ENCODE results near the gene MPZ.

MPZ gene

GRCh38 chr1:161300478-161300877, 9.3 kb downstream of the MPZ start:
- H3K36me3 ChIP-seq (ENCODE audit: control insufficient read depth in 2 of 2, insufficient read depth in 2 of 2, low read length in 2 of 2), result no peaks in the 10 kb centered on the region
- no peak overlapping the region for H3K9ac ChIP-seq (ENCODE audit: low read depth in 1 of 2, low read length in 2 of 2)
- peaks cover 7 to 8% of the 10 kb centered on the region in 2 donors for H3K4me1 ChIP-seq (ENCODE audit: control insufficient read depth in 2 of 2, insufficient read depth in 2 of 2, low read length in 2 of 2)
- H3K27ac ChIP-seq (ENCODE audit: low read depth in 2 of 2, low read length in 2 of 2), result no peak overlapping the region
- H3K9me3 ChIP-seq (ENCODE audit: control insufficient read depth in 2 of 2, low read length in 2 of 2), result no peaks in the 10 kb centered on the region
- no peak overlapping the region for H3K4me3 ChIP-seq (ENCODE audit: low read length in 2 of 2)
- no peaks in the 10 kb centered on the region for H3K27me3 ChIP-seq (ENCODE audit: control insufficient read depth in 2 of 2, insufficient read depth in 2 of 2, low read length in 2 of 2)

GRCh38 chr1:161299347-161299746, 10.4 kb downstream of the MPZ start:
- Histone ChIP-seq H3K27ac (ENCODE audit: low read depth in 2 of 2, low read length in 2 of 2) (no peak overlapping the region), H3K4me1 (ENCODE audit: control insufficient read depth in 2 of 2, insufficient read depth in 2 of 2, low read length in 2 of 2) (no peaks in the 10 kb centered on the region), H3K27me3 (ENCODE audit: control insufficient read depth in 2 of 2, insufficient read depth in 2 of 2, low read length in 2 of 2) (no peaks in the 10 kb centered on the region), H3K4me3 (ENCODE audit: low read length in 2 of 2) (no peak overlapping the region), H3K36me3 (ENCODE audit: control insufficient read depth in 2 of 2, insufficient read depth in 2 of 2, low read length in 2 of 2) (no peaks in the 10 kb centered on the region), H3K9me3 (ENCODE audit: control insufficient read depth in 2 of 2, low read length in 2 of 2) (no peaks in the 10 kb centered on the region), H3K9ac (ENCODE audit: low read depth in 1 of 2, low read length in 2 of 2) (no peak overlapping the region)

GRCh38 chr1:161298116-161298515, 11.7 kb downstream of the MPZ start:
- Histone ChIP-seq H3K4me1 (ENCODE audit: control insufficient read depth in 2 of 2, insufficient read depth in 2 of 2, low read length in 2 of 2) (no peaks in the 10 kb centered on the region), H3K27ac (ENCODE audit: low read depth in 2 of 2, low read length in 2 of 2) (no peak overlapping the region), H3K27me3 (ENCODE audit: control insufficient read depth in 2 of 2, insufficient read depth in 2 of 2, low read length in 2 of 2) (no peaks in the 10 kb centered on the region), H3K9me3 (ENCODE audit: control insufficient read depth in 2 of 2, low read length in 2 of 2) (no peaks in the 10 kb centered on the region), H3K9ac (ENCODE audit: low read depth in 1 of 2, low read length in 2 of 2) (no peak overlapping the region), H3K36me3 (ENCODE audit: control insufficient read depth in 2 of 2, insufficient read depth in 2 of 2, low read length in 2 of 2) (no peaks in the 10 kb centered on the region), H3K4me3 (ENCODE audit: low read length in 2 of 2) (no peak overlapping the region)

GRCh38 chr1:161297415-161297814, 12.4 kb downstream of the MPZ start:
- Histone ChIP-seq H3K4me1 (ENCODE audit: control insufficient read depth in 2 of 2, insufficient read depth in 2 of 2, low read length in 2 of 2) (no peaks in the 10 kb centered on the region), H3K27me3 (ENCODE audit: control insufficient read depth in 2 of 2, insufficient read depth in 2 of 2, low read length in 2 of 2) (no peaks in the 10 kb centered on the region), H3K27ac (ENCODE audit: low read depth in 2 of 2, low read length in 2 of 2) (no peak overlapping the region), H3K36me3 (ENCODE audit: control insufficient read depth in 2 of 2, insufficient read depth in 2 of 2, low read length in 2 of 2) (no peaks in the 10 kb centered on the region), H3K9me3 (ENCODE audit: control insufficient read depth in 2 of 2, low read length in 2 of 2) (no peaks in the 10 kb centered on the region), H3K9ac (ENCODE audit: low read depth in 1 of 2, low read length in 2 of 2) (no peak overlapping the region), H3K4me3 (ENCODE audit: low read length in 2 of 2) (no peak overlapping the region)

GRCh38 chr1:161290779-161291178, 19.0 kb downstream of the MPZ start:
- Histone ChIP-seq H3K27me3 (ENCODE audit: control insufficient read depth in 2 of 2, insufficient read depth in 2 of 2, low read length in 2 of 2) (no peaks in the 10 kb centered on the region), H3K4me1 (ENCODE audit: control insufficient read depth in 2 of 2, insufficient read depth in 2 of 2, low read length in 2 of 2) (no peaks in the 10 kb centered on the region), H3K36me3 (ENCODE audit: control insufficient read depth in 2 of 2, insufficient read depth in 2 of 2, low read length in 2 of 2) (no peaks in the 10 kb centered on the region), H3K9me3 (ENCODE audit: control insufficient read depth in 2 of 2, low read length in 2 of 2) (no peaks in the 10 kb centered on the region), H3K9ac (ENCODE audit: low read depth in 1 of 2, low read length in 2 of 2) (no peak overlapping the region), H3K27ac (ENCODE audit: low read depth in 2 of 2, low read length in 2 of 2) (no peak overlapping the region), H3K4me3 (ENCODE audit: low read length in 2 of 2) (no peak overlapping the region)

GRCh38 chr1:161287482-161288054, 22.2 kb downstream of the MPZ start:
- Histone ChIP-seq H3K36me3 (ENCODE audit: control insufficient read depth in 2 of 2, insufficient read depth in 2 of 2, low read length in 2 of 2) (no peaks in the 10 kb centered on the region), H3K9me3 (ENCODE audit: control insufficient read depth in 2 of 2, low read length in 2 of 2) (no peaks in the 10 kb centered on the region), H3K9ac (ENCODE audit: low read depth in 1 of 2, low read length in 2 of 2) (no peak overlapping the region), H3K4me1 (ENCODE audit: control insufficient read depth in 2 of 2, insufficient read depth in 2 of 2, low read length in 2 of 2) (no peaks in the 10 kb centered on the region), H3K27me3 (ENCODE audit: control insufficient read depth in 2 of 2, insufficient read depth in 2 of 2, low read length in 2 of 2) (no peaks in the 10 kb centered on the region), H3K27ac (ENCODE audit: low read depth in 2 of 2, low read length in 2 of 2) (no peak overlapping the region), H3K4me3 (ENCODE audit: low read length in 2 of 2) (no peak overlapping the region)

GRCh38 chr1:161285521-161285920, 24.2 kb downstream of the MPZ start:
- H3K9ac ChIP-seq (ENCODE audit: low read depth in 1 of 2, low read length in 2 of 2), result no peak overlapping the region
- no peak overlapping the region for H3K4me3 ChIP-seq (ENCODE audit: low read length in 2 of 2)
- H3K36me3 ChIP-seq (ENCODE audit: control insufficient read depth in 2 of 2, insufficient read depth in 2 of 2, low read length in 2 of 2), result no peaks in the 10 kb centered on the region
- H3K9me3 ChIP-seq (ENCODE audit: control insufficient read depth in 2 of 2, low read length in 2 of 2), result no peaks in the 10 kb centered on the region
- H3K27me3 ChIP-seq (ENCODE audit: control insufficient read depth in 2 of 2, insufficient read depth in 2 of 2, low read length in 2 of 2), result no peaks in the 10 kb centered on the region
- no peaks in the 10 kb centered on the region for H3K4me1 ChIP-seq (ENCODE audit: control insufficient read depth in 2 of 2, insufficient read depth in 2 of 2, low read length in 2 of 2)
- no peak overlapping the region for H3K27ac ChIP-seq (ENCODE audit: low read depth in 2 of 2, low read length in 2 of 2)

GRCh38 chr1:161285113-161285512, 24.7 kb downstream of the MPZ start:
- Histone ChIP-seq H3K4me3 (ENCODE audit: low read length in 2 of 2) (no peak overlapping the region), H3K9ac (ENCODE audit: low read depth in 1 of 2, low read length in 2 of 2) (no peak overlapping the region), H3K27ac (ENCODE audit: low read depth in 2 of 2, low read length in 2 of 2) (no peak overlapping the region), H3K9me3 (ENCODE audit: control insufficient read depth in 2 of 2, low read length in 2 of 2) (no peaks in the 10 kb centered on the region), H3K36me3 (ENCODE audit: control insufficient read depth in 2 of 2, insufficient read depth in 2 of 2, low read length in 2 of 2) (no peaks in the 10 kb centered on the region), H3K4me1 (ENCODE audit: control insufficient read depth in 2 of 2, insufficient read depth in 2 of 2, low read length in 2 of 2) (no peaks in the 10 kb centered on the region), H3K27me3 (ENCODE audit: control insufficient read depth in 2 of 2, insufficient read depth in 2 of 2, low read length in 2 of 2) (no peaks in the 10 kb centered on the region)

GRCh38 chr1:161282991-161283390, 26.8 kb downstream of the MPZ start:
- Histone ChIP-seq H3K36me3 (ENCODE audit: control insufficient read depth in 2 of 2, insufficient read depth in 2 of 2, low read length in 2 of 2) (no peaks in the 10 kb centered on the region), H3K4me3 (ENCODE audit: low read length in 2 of 2) (no peak overlapping the region), H3K9ac (ENCODE audit: low read depth in 1 of 2, low read length in 2 of 2) (no peak overlapping the region), H3K9me3 (ENCODE audit: control insufficient read depth in 2 of 2, low read length in 2 of 2) (no peaks in the 10 kb centered on the region), H3K27me3 (ENCODE audit: control insufficient read depth in 2 of 2, insufficient read depth in 2 of 2, low read length in 2 of 2) (no peaks in the 10 kb centered on the region), H3K27ac (ENCODE audit: low read depth in 2 of 2, low read length in 2 of 2) (no peak overlapping the region), H3K4me1 (ENCODE audit: control insufficient read depth in 2 of 2, insufficient read depth in 2 of 2, low read length in 2 of 2) (no peaks in the 10 kb centered on the region)

- no peak overlapping the region for H3K9ac ChIP-seq (ENCODE audit: low read depth in 1 of 2, low read length in 2 of 2)
- no peaks in the 10 kb centered on the region for H3K9me3 ChIP-seq (ENCODE audit: control insufficient read depth in 2 of 2, low read length in 2 of 2)
- H3K4me1 ChIP-seq (ENCODE audit: control insufficient read depth in 2 of 2, insufficient read depth in 2 of 2, low read length in 2 of 2), result no peaks in the 10 kb centered on the region
- H3K4me3 ChIP-seq (ENCODE audit: low read length in 2 of 2), result no peak overlapping the region
- no peaks in the 10 kb centered on the region for H3K36me3 ChIP-seq (ENCODE audit: control insufficient read depth in 2 of 2, insufficient read depth in 2 of 2, low read length in 2 of 2)
- H3K27me3 ChIP-seq (ENCODE audit: control insufficient read depth in 2 of 2, insufficient read depth in 2 of 2, low read length in 2 of 2), result peaks cover 0 to 4% of the 10 kb centered on the region in 2 donors
- H3K27ac ChIP-seq (ENCODE audit: low read depth in 2 of 2, low read length in 2 of 2), result no peak overlapping the region
Observed at GRCh38 chr1:161274874-161275273, 34.9 kb downstream of the MPZ start.

- Histone ChIP-seq H3K27me3 (ENCODE audit: control insufficient read depth in 2 of 2, insufficient read depth in 2 of 2, low read length in 2 of 2) (peaks cover 0 to 4% of the 10 kb centered on the region in 2 donors), H3K36me3 (ENCODE audit: control insufficient read depth in 2 of 2, insufficient read depth in 2 of 2, low read length in 2 of 2) (no peaks in the 10 kb centered on the region), H3K4me3 (ENCODE audit: low read length in 2 of 2) (no peak overlapping the region), H3K9me3 (ENCODE audit: control insufficient read depth in 2 of 2, low read length in 2 of 2) (no peaks in the 10 kb centered on the region), H3K27ac (ENCODE audit: low read depth in 2 of 2, low read length in 2 of 2) (no peak overlapping the region), H3K4me1 (ENCODE audit: control insufficient read depth in 2 of 2, insufficient read depth in 2 of 2, low read length in 2 of 2) (no peaks in the 10 kb centered on the region), H3K9ac (ENCODE audit: low read depth in 1 of 2, low read length in 2 of 2) (no peak overlapping the region)
Observed at GRCh38 chr1:161273402-161273801, 36.4 kb downstream of the MPZ start.
